OCI-LY7 (cell line): ENCODE measurements around the gene GPR78. TPM values are rescaled to one million over a fixed set of nuclear protein-coding genes. Genes with fewer than 3 reads are reported as not detected.

Experiments
- BruUV-seq: library from RNA; stranded (reverse); fragments of 400-500 nt; replicated peaks from 2 replicates; lab custom pipeline; 2021; lab: Mats Ljungman, UMichigan
- CTCF ChIA-PET: fragments of 300-600 bp; sonication (Branson Sonifier 250); formaldehyde crosslinking; loops from one replicate; lab custom pipeline; 2022; ENCODE audit warnings: antibody characterized with exemption; ENCODE audit not compliant: unreplicated experiment; lab: Charles Lee
- POLR2A ChIA-PET: fragments of 300-600 bp; sonication (Branson Sonifier 250); formaldehyde crosslinking; loops from one replicate; lab custom pipeline; 2022; ENCODE audit warnings: antibody characterized with exemption; lab: Charles Lee
- DNase-seq: peaks from one replicate; pipeline ENCODE4 v3.0.0-alpha.2; 2015; ENCODE audit warnings: low spot score
- H2AFZ ChIP-seq: fragments of 200-600 bp; sonication (generic), shearing (Covaris generic); 2 replicates; pipeline ENCODE4 v1.6.1; 2014; ENCODE audit warnings: mild to moderate bottlenecking, antibody characterized with exemption, low read length, moderate library complexity
- H3K27ac ChIP-seq: fragments of 200-600 bp; sonication (generic); 2 replicates; pipeline ENCODE4 v1.5.1; 2014; ENCODE audit warnings: mixed run types, low read depth, mild to moderate bottlenecking, moderate library complexity, low read length, inconsistent platforms; ENCODE audit not compliant: poor library complexity, severe bottlenecking
- H3K36me3 ChIP-seq: fragments of 200-600 bp; sonication (generic); 2 replicates; pipeline ENCODE4 v1.6.1; 2014; ENCODE audit warnings: mild to moderate bottlenecking, antibody characterized with exemption, low read length, moderate library complexity, mixed read lengths; ENCODE audit not compliant: insufficient read depth
- H3K4me1 ChIP-seq: fragments of 200-600 bp; sonication (generic); 2 replicates; pipeline ENCODE4 v1.5.1; 2014; ENCODE audit warnings: mild to moderate bottlenecking, low read length; ENCODE audit not compliant: insufficient read depth, poor library complexity, severe bottlenecking
- H3K4me2 ChIP-seq: fragments of 200-600 bp; sonication (generic); 2 replicates; pipeline ENCODE4 v1.6.1; 2014; ENCODE audit warnings: mild to moderate bottlenecking, low read length
- H3K4me3 ChIP-seq: fragments of 200-600 bp; sonication (generic); 2 replicates; pipeline ENCODE4 v1.5.1; 2014; ENCODE audit warnings: mild to moderate bottlenecking, low read depth, low read length; ENCODE audit not compliant: poor library complexity, severe bottlenecking
- H3K79me2 ChIP-seq: fragments of 200-600 bp; sonication (generic); 2 replicates; pipeline ENCODE4 v1.6.1; 2016; ENCODE audit warnings: low read depth, mild to moderate bottlenecking, low read length, moderate library complexity, mixed read lengths; ENCODE audit not compliant: insufficient read depth
- H3K9me2 ChIP-seq: fragments of 200-600 bp; sonication (generic); 2 replicates; pipeline ENCODE4 v1.6.1; 2016; ENCODE audit warnings: mild to moderate bottlenecking, low read length, mixed read lengths; ENCODE audit not compliant: insufficient read depth
- H3K9me3 ChIP-seq: fragments of 200-600 bp; sonication (generic); 2 replicates; pipeline ENCODE4 v1.6.1; 2014; ENCODE audit warnings: mild to moderate bottlenecking, mixed run types, low read length, mixed read lengths
- H4K20me1 ChIP-seq: fragments of 200-600 bp; sonication (generic); 2 replicates; pipeline ENCODE4 v1.6.1; 2014; ENCODE audit warnings: mild to moderate bottlenecking, antibody characterized with exemption, low read length, moderate library complexity, mixed read lengths; ENCODE audit not compliant: insufficient read depth
- CTCF ChIP-seq: fragments of 200-600 bp; sonication (generic); conservative IDR thresholded peaks from 2 replicates; pipeline ENCODE4 v1.5.1; 2014; ENCODE audit warnings: mild to moderate bottlenecking, antibody characterized with exemption, low read length, moderate library complexity, mixed read lengths
- EZH2phosphoT487 ChIP-seq: fragments of 200-600 bp; sonication (generic); IDR thresholded peaks from 2 replicates; pipeline ENCODE4 v1.6.1; 2018; ENCODE audit warnings: low read depth, borderline replicate concordance, mild to moderate bottlenecking, mixed run types, antibody characterized with exemption, low read length, moderate library complexity, mixed read lengths
- intact Hi-C: fragments of 100-400 bp; cut with micrococcal nuclease; formaldehyde crosslinking; loops from one replicate; pipeline ENCODE4 v1.10.0; 2022; ENCODE audit not compliant: unreplicated experiment
- total RNA-seq, 2 experiments: library from RNA; depleted of rRNA in 1 of 2; stranded (reverse); fragments of >200 nt in 1 of 2; shearing (Covaris generic) in 1 of 2; gene quantifications; 2 replicates each; pipeline ENCODE4 v1.2.3, GENCODE V29; 2014 to 2022

GPR78 gene
- total RNA-seq, 2 experiments from 2014 or later: not detected

DNA sequence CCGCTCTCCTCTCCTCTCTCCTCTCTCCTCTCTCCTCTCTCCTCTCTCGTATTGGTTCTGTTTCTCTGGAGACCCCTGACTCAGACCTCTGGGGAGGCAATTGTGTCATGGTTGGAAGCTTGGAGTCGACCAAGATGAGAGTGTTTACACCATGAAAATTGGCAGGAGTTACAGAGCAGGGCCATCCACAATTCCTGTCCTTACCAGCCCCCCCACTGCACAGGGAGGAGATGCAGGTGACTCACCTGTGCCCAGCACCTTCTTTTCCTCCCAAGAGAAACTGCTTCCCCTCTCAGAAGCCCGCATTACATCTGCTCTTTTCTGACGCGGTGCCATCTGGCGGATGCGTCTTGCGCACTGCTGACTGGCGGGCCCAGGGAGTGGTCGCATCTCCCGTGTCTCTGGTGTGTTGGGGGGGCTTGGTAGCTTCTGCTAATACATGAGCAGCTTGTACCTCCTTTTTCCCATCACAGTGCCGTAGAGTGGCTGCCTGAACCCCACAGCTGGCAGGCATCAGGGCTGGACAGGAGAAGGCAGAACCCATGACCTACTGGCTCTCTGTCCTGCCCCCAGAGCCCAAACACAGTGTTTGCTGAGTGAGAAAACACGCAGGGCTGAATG, 31.4 kb upstream of the GPR78 start:
- no peak overlapping the region for H3K4me3 ChIP-seq
- H2AFZ ChIP-seq: no peak overlapping the region
- no peaks in the 10 kb centered on the region for H3K9me2 ChIP-seq
- no peaks in the 10 kb centered on the region for H3K4me1 ChIP-seq
- no TSS peak for BruUV-seq
- no peak overlapping the region for H3K4me2 ChIP-seq
- no peak overlapping the region for H3K27ac ChIP-seq
- no peak for DNase-seq
- H3K36me3 ChIP-seq: no peaks in the 10 kb centered on the region
- ChIA-PET POLR2A (no interaction called here), CTCF (interaction anchor here (0.6 kb wide), 1 partner anchor 1586 kb away, joined by 3 read pairs; no protein-coding TSS in a partner anchor)
- intact Hi-C loops: no loop called here
- no peaks in the 10 kb centered on the region for H4K20me1 ChIP-seq
- H3K79me2 ChIP-seq: no peaks in the 10 kb centered on the region
- TF ChIP-seq CTCF: no peak
- no peak for TF ChIP-seq EZH2phosphoT487
- H3K9me3 ChIP-seq: no peaks in the 10 kb centered on the region

GRCh38 chr4:8549352-8549931, 30.8 kb upstream of the GPR78 start:
- Histone ChIP-seq H3K9me2 (no peaks in the 10 kb centered on the region), H3K4me3 (no peak overlapping the region), H3K36me3 (no peaks in the 10 kb centered on the region), H3K4me1 (no peaks in the 10 kb centered on the region), H3K4me2 (no peak overlapping the region), H3K79me2 (no peaks in the 10 kb centered on the region), H3K27ac (no peak overlapping the region), H3K9me3 (no peaks in the 10 kb centered on the region), H2AFZ (no peak overlapping the region), H4K20me1 (no peaks in the 10 kb centered on the region)
- TF ChIP-seq EZH2phosphoT487 (no peak), CTCF (no peak)
- no peak for DNase-seq
- ChIA-PET POLR2A (no interaction called here), CTCF (no interaction called here)
- BruUV-seq: no TSS peak
- intact Hi-C loops: no loop called here

GRCh38 chr4:8550691-8551090, 29.5 kb upstream of the GPR78 start:
- no peaks in the 10 kb centered on the region for H3K36me3 ChIP-seq
- no peak overlapping the region for H2AFZ ChIP-seq
- no peaks in the 10 kb centered on the region for H4K20me1 ChIP-seq
- no peaks in the 10 kb centered on the region for H3K4me1 ChIP-seq
- no peak for TF ChIP-seq EZH2phosphoT487
- TF ChIP-seq CTCF: no peak
- DNase-seq: no peak
- no peak overlapping the region for H3K27ac ChIP-seq
- no peak overlapping the region for H3K4me2 ChIP-seq
- no TSS peak for BruUV-seq
- ChIA-PET POLR2A (no interaction called here), CTCF (no interaction called here)
- H3K9me3 ChIP-seq: no peaks in the 10 kb centered on the region
- H3K79me2 ChIP-seq: no peaks in the 10 kb centered on the region
- H3K9me2 ChIP-seq: no peaks in the 10 kb centered on the region
- intact Hi-C loops: no loop called here
- no peak overlapping the region for H3K4me3 ChIP-seq
